Measurements from ENCODE around the gene HSH2D.

DNA sequence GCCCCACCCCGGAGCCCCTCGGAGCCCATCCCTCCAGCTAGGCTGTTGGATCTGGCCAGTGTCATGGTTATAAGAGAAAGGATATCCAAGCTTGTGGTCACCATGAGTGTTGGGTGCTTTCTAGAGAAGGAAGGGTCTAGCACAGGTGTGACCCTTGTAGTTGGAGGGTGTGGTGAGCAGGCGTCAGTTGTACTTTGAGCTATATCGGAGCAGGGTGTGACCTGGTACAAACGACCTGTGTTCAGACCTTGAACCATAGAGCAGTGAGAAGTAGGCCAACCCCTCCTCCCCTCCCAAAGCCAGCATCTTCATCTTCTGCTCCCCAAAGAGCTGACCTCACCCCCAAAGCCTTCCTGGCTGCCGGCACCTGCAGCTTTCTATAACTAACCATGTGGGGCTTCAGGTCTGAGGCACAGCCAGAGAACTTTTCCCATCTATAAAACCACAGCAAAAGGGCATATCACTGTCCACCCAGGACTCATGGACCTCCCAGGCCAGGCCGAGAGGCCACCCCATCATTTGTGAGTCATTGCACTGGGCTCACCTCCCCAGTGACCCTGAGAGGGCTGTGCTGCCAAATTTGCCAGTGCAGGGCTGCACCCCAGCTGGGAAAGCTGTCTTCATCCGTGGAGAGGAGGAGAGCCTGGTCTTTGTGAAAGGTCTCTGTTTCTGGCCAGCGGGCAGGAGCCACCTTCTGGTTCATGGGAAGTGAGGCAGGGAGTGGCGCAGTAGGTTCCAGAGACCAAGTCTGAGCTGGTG, 17.6 kb upstream of the HSH2D start:
- TF ChIP-seq, protein P1, sequence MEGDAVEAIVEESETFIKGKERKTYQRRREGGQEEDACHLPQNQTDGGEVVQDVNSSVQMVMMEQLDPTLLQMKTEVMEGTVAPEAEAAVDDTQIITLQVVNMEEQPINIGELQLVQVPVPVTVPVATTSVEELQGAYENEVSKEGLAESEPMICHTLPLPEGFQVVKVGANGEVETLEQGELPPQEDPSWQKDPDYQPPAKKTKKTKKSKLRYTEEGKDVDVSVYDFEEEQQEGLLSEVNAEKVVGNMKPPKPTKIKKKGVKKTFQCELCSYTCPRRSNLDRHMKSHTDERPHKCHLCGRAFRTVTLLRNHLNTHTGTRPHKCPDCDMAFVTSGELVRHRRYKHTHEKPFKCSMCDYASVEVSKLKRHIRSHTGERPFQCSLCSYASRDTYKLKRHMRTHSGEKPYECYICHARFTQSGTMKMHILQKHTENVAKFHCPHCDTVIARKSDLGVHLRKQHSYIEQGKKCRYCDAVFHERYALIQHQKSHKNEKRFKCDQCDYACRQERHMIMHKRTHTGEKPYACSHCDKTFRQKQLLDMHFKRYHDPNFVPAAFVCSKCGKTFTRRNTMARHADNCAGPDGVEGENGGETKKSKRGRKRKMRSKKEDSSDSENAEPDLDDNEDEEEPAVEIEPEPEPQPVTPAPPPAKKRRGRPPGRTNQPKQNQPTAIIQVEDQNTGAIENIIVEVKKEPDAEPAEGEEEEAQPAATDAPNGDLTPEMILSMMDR (IDR thresholded peaks at IDR 0.05) = no peak
- TF ChIP-seq POLR2AphosphoS5 (IDR thresholded peaks at IDR 0.05) = no peak
